ENCODE measurements around the gene KCNMB1.

Gene KCNMB1

DNA sequence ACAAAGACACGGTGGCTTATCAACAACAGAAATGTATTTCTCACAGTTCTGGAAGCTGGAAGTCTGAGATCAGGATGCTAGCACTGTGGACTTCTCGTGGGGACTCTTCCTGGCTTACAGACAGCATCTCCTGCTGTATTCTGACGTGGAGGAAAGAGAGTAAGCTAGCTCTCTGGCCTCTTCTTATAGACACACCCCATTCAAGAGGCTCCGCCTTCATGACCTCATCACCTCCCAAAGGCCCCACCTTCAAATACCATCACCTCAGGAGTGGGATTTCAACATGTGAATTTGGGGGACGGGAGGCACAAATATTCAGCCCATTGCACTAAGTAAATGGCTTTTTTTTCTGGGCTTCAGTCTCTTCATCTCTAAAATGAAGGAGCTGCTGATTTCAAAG is 27.6 kb downstream of the KCNMB1 start:
- no peaks in the 10 kb centered on the region for H3K27me3 ChIP-seq (replicated peaks; ENCODE audit: insufficient read depth, low read length)
- H3K27ac ChIP-seq (ENCODE audit: low read length), result no peak overlapping the region
- no peak for DNase-seq
- H3K9me2 ChIP-seq (replicated peaks; ENCODE audit: insufficient read depth, low read length), result no peaks in the 10 kb centered on the region
- H3K9ac ChIP-seq (ENCODE audit: low read length), result no peak overlapping the region
- no peaks in the 10 kb centered on the region for H3K4me1 ChIP-seq (ENCODE audit: low read length)
- no peak overlapping the region for H3K4me3 ChIP-seq (ENCODE audit: low read length)
- TF ChIP-seq EZH2phosphoT487 (IDR thresholded peaks at IDR 0.05; ENCODE audit: low read length) (no peak), EZH2 (optimal IDR thresholded peaks at IDR 0.05; ENCODE audit: low read depth, low read length) (no peak), CTCF (IDR thresholded peaks at IDR 0.05; ENCODE audit: low read length) (no peak)
- no peak overlapping the region for H2AFZ ChIP-seq (ENCODE audit: low read length)
- no peaks in the 10 kb centered on the region for H4K20me1 ChIP-seq (ENCODE audit: insufficient read depth, low read length)
- H3K9me3 ChIP-seq (replicated peaks; ENCODE audit: insufficient read depth, low read length), result no peaks in the 10 kb centered on the region
- H3K79me2 ChIP-seq (ENCODE audit: low read length), result no peaks in the 10 kb centered on the region
- no peak overlapping the region for H3K4me2 ChIP-seq (ENCODE audit: low read depth, low read length)
- no peaks in the 10 kb centered on the region for H3K36me3 ChIP-seq (replicated peaks; ENCODE audit: insufficient read depth, low read length)
- H3F3A ChIP-seq (ENCODE audit: insufficient read depth, low read length), result no peaks in the 10 kb centered on the region

GRCh38 chr5:170361116-170361515 is 28.1 kb downstream of the KCNMB1 start:
- no peak overlapping the region for H3K27ac ChIP-seq (ENCODE audit: low read length)
- no peaks in the 10 kb centered on the region for H3K4me1 ChIP-seq (ENCODE audit: low read length)
- no peaks in the 10 kb centered on the region for H3F3A ChIP-seq (ENCODE audit: insufficient read depth, low read length)
- no peaks in the 10 kb centered on the region for H3K9me2 ChIP-seq (replicated peaks; ENCODE audit: insufficient read depth, low read length)
- no peaks in the 10 kb centered on the region for H3K36me3 ChIP-seq (replicated peaks; ENCODE audit: insufficient read depth, low read length)
- no peak for TF ChIP-seq CTCF (IDR thresholded peaks at IDR 0.05; ENCODE audit: low read length)
- no peak for TF ChIP-seq EZH2phosphoT487 (IDR thresholded peaks at IDR 0.05; ENCODE audit: low read length)
- TF ChIP-seq EZH2 (optimal IDR thresholded peaks at IDR 0.05; ENCODE audit: low read depth, low read length), result no peak
- no peak overlapping the region for H3K4me3 ChIP-seq (ENCODE audit: low read length)
- no peaks in the 10 kb centered on the region for H3K9me3 ChIP-seq (replicated peaks; ENCODE audit: insufficient read depth, low read length)
- H3K4me2 ChIP-seq (ENCODE audit: low read depth, low read length), result no peak overlapping the region
- H4K20me1 ChIP-seq (ENCODE audit: insufficient read depth, low read length), result no peaks in the 10 kb centered on the region
- no peak overlapping the region for H3K9ac ChIP-seq (ENCODE audit: low read length)
- H2AFZ ChIP-seq (ENCODE audit: low read length), result no peak overlapping the region
- no peak for DNase-seq
- no peaks in the 10 kb centered on the region for H3K79me2 ChIP-seq (ENCODE audit: low read length)
- H3K27me3 ChIP-seq (replicated peaks; ENCODE audit: insufficient read depth, low read length), result no peaks in the 10 kb centered on the region

GRCh38 chr5:170360709-170361108 is 28.5 kb downstream of the KCNMB1 start:
- Histone ChIP-seq H4K20me1 (ENCODE audit: insufficient read depth, low read length) (no peaks in the 10 kb centered on the region), H3K9me3 (replicated peaks; ENCODE audit: insufficient read depth, low read length) (no peaks in the 10 kb centered on the region), H3K36me3 (replicated peaks; ENCODE audit: insufficient read depth, low read length) (no peaks in the 10 kb centered on the region), H3K27ac (ENCODE audit: low read length) (no peak overlapping the region), H3K4me2 (ENCODE audit: low read depth, low read length) (no peak overlapping the region), H3K9ac (ENCODE audit: low read length) (no peak overlapping the region), H3K27me3 (replicated peaks; ENCODE audit: insufficient read depth, low read length) (no peaks in the 10 kb centered on the region), H3F3A (ENCODE audit: insufficient read depth, low read length) (no peaks in the 10 kb centered on the region), H3K9me2 (replicated peaks; ENCODE audit: insufficient read depth, low read length) (no peaks in the 10 kb centered on the region), H3K4me3 (ENCODE audit: low read length) (no peak overlapping the region), H2AFZ (ENCODE audit: low read length) (no peak overlapping the region), H3K4me1 (ENCODE audit: low read length) (no peaks in the 10 kb centered on the region), H3K79me2 (ENCODE audit: low read length) (no peaks in the 10 kb centered on the region)
- TF ChIP-seq CTCF (IDR thresholded peaks at IDR 0.05; ENCODE audit: low read length) (no peak), EZH2phosphoT487 (IDR thresholded peaks at IDR 0.05; ENCODE audit: low read length) (no peak), EZH2 (optimal IDR thresholded peaks at IDR 0.05; ENCODE audit: low read depth, low read length) (no peak)
- no peak for DNase-seq

Data from MM.1S (cell line).